Measurements from ENCODE around the gene IP6K1.

Gene IP6K1

GRCh38 chr3:49799761-49800160 lies 13.4 kb upstream of the IP6K1 start, which contains the start of gene CDHR4:
TSS of gene CDHR4 (minus strand) at chr3:49799873. CDS start at chr3:49799812, 61 bp downstream.
- TF ChIP-seq ZNF8 (CRISPR knock-in tag; IDR thresholded peaks at IDR 0.05) = no peak
- no peak for TF ChIP-seq ARNTL (CRISPR knock-in tag; IDR thresholded peaks at IDR 0.05; ENCODE audit: borderline replicate concordance, low read depth)
- no peak for TF ChIP-seq CSRNP3 (CRISPR knock-in tag; IDR thresholded peaks at IDR 0.05)
- TF ChIP-seq PATZ1 (CRISPR knock-in tag; IDR thresholded peaks at IDR 0.05; ENCODE audit: borderline replicate concordance) = no peak
- no peak for TF ChIP-seq TOX (CRISPR knock-in tag; IDR thresholded peaks at IDR 0.05; ENCODE audit: borderline replicate concordance)
- no peak for TF ChIP-seq GLIS3 (CRISPR knock-in tag; IDR thresholded peaks at IDR 0.05)
- TF ChIP-seq CREB5 (CRISPR knock-in tag; IDR thresholded peaks at IDR 0.05; ENCODE audit: low read depth) = no peak
- TF ChIP-seq POU6F1 (CRISPR knock-in tag; IDR thresholded peaks at IDR 0.05; ENCODE audit: borderline replicate concordance, low read depth) = no peak
- TF ChIP-seq ZFP30 (CRISPR knock-in tag; IDR thresholded peaks at IDR 0.05) = no peak
- ATAC-seq = no peak

GRCh38 chr3:49799105-49799504 lies 12.8 kb upstream of the IP6K1 start:
- TF ChIP-seq CSRNP3 (CRISPR knock-in tag; IDR thresholded peaks at IDR 0.05) = no peak
- TF ChIP-seq TSHZ2 (CRISPR knock-in tag; IDR thresholded peaks at IDR 0.05) = no peak
- TF ChIP-seq ZFP30 (CRISPR knock-in tag; IDR thresholded peaks at IDR 0.05) = no peak
- no peak for TF ChIP-seq GLIS3 (CRISPR knock-in tag; IDR thresholded peaks at IDR 0.05)
- ATAC-seq = no peak

- ATAC-seq = no peak
- TF ChIP-seq ZNF70 (CRISPR knock-in tag; IDR thresholded peaks at IDR 0.05) (no peak), ZFP30 (CRISPR knock-in tag; IDR thresholded peaks at IDR 0.05) (no peak), ISL1 (CRISPR knock-in tag; IDR thresholded peaks at IDR 0.05) (no peak), TOX (CRISPR knock-in tag; IDR thresholded peaks at IDR 0.05; ENCODE audit: borderline replicate concordance) (no peak), SNAI2 (CRISPR knock-in tag; IDR thresholded peaks at IDR 0.05) (no peak), GLIS3 (CRISPR knock-in tag; IDR thresholded peaks at IDR 0.05) (no peak), CSDC2 (CRISPR knock-in tag; IDR thresholded peaks at IDR 0.05) (no peak), RARB (CRISPR knock-in tag; IDR thresholded peaks at IDR 0.05) (no peak), PATZ1 (CRISPR knock-in tag; IDR thresholded peaks at IDR 0.05; ENCODE audit: borderline replicate concordance) (no peak), ZNF8 (CRISPR knock-in tag; IDR thresholded peaks at IDR 0.05) (no peak), PPARA (CRISPR knock-in tag; IDR thresholded peaks at IDR 0.05; ENCODE audit: borderline replicate concordance) (no peak), CSRNP3 (CRISPR knock-in tag; IDR thresholded peaks at IDR 0.05) (no peak), POU6F1 (CRISPR knock-in tag; IDR thresholded peaks at IDR 0.05; ENCODE audit: borderline replicate concordance, low read depth) (no peak)
These were observed 8.9 kb upstream of the IP6K1 start for GRCh38 chr3:49794926-49795905.

Measured in SK-N-SH treated with all-trans-retinoic acid at 6 μM for 48 hours (cell line).